GM21723 (cell line): ENCODE data around the gene PSME3IP1.
"Not testable (repeated sequence)": the region's sequence is repeated elsewhere in the genome, so short reads cannot be mapped to it uniquely, and the experiment has no call there.

Source experiments
- ATAC-seq: cut with Tn5 transposase; IDR thresholded peaks from one replicate; pipeline ENCODE4 v1.9.1; 2021; ENCODE audit warnings: mild to moderate bottlenecking, moderate library complexity; ENCODE audit not compliant: unreplicated experiment

The PSME3IP1 gene

DNA sequence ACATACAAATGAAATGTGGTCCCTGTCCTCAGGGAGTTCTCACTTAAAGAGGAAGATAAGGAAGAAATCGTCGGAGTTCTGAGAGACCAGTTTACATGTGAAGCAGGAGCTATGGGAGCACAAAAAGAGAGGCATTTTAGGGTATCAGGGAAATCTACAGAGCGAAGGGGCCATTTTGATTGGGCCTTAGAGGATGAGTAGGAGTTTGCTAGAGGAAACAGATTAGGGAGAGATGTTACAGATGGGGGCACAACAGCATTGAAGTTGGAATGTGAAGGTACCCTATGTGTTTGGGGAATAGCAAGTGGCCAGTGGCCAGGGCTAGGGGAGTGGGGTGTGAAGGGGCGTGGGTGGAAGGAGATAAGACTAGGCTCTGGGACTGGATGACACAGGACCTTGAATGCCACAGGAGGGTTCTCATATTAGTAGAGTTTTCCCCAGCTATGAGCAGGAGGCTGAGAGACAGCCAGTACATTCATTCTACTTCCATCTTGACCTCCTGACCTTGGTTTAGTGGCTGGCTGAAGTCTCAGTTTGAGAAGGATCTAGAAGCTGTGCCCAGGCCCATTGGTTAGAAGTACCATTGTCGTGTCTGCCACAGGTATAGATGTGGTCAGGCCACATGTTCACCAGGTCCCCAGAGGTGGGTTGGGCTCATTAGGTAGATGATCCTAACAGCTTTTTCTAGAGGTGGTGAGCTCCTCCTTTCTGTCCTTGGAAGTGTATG, 58.6 kb downstream of the PSME3IP1 start:
- ATAC-seq = no peak

DNA sequence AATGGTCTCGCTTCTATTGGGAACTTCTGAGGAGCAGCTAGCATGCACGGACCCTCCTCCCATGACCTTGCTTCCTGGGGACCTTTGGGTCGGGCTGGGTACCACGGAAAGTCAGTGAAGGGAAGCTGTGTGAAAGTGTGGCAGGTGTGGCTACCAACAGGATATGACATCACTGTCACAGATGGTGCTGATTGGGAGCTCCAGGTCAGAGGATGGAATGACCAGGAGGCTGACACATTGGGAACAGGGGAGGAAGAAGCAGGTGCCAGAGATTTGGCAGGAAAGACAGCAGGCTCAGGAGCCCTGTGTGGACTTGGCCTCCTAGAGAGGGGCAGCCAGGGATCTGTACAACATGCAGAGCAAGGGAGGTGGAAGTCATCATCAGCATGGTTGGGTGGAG, 59.4 kb downstream of the PSME3IP1 start:
- ATAC-seq = no peak

DNA sequence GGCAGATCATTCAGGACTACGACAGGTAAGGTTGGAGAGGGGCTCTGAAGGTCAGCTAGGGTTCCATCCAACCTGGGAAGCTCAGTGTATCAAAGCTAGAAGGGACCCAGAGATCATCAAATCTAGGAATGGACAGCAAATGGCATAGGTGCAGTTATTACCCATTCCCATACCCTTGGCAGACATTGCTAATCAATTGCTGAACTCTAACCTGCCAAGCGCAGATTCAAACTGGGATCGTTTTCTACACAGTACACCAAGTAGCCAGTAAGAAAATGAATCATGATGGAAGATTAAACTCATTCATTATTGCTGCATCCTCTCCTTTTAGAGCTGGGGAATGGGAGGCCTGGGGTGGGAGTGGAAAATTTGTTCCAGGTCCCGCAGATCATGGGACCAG, 59.9 kb downstream of the PSME3IP1 start:
- no peak for ATAC-seq

DNA sequence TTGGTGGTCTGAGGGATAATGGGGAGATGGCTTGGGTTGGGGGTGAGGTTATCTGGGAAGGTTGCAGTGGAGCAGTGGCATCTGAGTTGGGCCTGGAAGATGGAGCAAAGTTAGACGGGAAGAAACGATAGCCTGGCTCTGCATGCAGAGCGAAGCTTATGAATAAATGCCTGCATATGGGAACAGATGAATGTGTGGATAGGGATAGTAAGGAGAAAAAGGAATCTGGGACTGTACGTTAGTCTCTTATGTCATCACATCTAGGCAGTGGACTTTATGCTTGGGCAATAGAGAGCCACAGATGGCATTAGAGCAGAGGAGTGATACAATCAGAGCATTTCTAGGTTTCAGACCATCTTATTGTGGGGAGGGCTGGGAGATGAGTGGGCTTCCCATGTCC, 60.5 kb downstream of the PSME3IP1 start:
- no peak for ATAC-seq

DNA sequence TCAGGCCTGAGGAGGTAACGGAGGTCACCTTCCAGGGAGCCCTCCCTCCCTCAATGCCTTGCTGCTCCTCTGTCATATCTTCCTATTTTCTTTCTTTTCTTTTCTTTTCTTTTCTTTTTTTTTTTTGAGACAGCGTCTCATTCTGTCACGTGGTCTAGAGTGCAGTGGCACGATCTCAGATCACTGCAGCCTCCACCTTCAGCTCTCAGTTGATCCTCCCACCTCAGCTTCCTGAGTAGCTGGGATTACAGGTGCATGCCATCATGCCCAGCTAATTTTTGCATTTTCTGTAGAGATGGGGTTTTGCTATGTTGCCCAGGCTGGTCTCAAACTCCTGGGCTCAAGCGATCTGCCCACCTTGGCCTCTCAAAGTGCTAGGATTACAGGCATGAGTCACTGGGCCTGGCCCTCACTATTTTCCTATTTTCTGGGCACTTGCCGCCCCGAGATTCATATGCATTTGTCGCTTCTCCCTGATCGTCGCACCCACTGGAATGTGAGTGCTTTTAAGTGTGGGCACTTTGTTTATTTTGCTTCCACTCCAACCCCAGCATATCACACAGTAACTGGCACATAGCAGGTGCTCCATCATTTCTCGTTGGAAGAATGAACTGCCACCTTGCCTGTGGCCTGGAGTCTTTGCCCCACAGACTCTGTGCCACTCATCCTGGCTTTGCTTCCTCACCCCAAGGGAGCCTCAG, 61.7 kb downstream of the PSME3IP1 start:
- no peak for ATAC-seq

DNA sequence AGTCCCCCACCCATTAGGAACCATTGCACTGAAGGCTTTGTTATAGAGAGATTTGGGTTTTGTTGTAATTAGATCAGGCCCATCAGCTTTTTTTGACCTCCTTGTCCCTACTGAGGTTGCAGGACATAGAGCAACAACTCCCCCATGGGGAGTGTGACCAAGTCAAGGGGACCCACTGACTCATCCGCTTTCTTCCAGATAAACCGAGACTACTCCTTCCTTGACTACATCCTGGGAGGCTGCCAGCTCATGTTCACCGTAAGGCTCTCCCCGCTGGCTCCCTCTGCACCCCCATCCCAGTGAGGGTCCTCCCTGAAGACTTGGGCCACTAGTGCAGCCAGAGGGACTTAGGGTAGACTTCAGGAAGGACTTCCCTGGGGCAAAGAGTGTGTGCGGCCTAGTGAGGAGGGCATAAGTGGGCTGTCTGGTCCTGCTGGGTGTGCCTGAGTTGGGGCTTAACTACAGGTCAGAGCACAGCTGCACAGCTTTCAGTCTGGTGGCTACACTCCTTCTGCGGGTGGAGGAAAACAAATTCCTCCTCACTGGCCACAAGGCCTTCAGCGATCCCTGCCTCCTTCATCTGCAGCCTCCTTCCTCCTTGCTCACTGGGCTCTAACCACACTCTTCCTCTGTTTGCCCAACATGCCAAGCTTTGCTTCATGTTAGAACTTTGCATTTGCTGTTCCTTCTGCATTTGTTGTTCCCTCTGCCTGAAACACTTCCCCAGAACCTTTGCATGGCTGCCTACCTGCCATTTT, 62.4 kb downstream of the PSME3IP1 start:
- no peak for ATAC-seq

DNA sequence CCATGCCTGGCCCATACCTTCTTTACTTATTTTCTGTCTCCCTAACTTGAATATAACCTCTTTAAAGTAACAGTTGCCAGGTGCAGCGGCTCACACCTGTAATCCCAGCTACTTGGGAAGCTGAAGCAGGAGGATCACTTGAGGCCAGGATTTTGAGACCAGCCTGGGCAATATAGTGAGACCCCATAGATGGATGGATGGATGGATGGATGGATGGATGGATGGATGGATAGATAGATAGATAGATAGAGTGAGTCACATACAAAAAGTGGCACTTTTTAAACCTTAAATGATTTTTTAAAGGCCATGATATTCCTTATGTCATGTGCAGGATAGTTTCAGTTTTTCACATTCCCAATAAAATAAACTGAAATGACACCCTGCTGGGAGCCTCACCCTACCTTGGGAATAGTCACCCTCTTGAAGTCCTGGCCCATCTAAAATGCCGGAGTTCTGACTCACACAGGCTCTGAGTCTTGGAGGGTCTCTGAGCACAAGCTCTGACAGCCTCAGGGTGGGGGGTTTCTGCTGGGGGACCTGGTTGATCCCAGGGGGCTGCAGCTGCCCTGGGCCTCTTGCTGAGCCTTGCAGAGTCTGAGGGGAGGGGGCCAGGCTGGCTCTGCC, 67.3 kb downstream of the PSME3IP1 start:
- no peak for ATAC-seq

DNA sequence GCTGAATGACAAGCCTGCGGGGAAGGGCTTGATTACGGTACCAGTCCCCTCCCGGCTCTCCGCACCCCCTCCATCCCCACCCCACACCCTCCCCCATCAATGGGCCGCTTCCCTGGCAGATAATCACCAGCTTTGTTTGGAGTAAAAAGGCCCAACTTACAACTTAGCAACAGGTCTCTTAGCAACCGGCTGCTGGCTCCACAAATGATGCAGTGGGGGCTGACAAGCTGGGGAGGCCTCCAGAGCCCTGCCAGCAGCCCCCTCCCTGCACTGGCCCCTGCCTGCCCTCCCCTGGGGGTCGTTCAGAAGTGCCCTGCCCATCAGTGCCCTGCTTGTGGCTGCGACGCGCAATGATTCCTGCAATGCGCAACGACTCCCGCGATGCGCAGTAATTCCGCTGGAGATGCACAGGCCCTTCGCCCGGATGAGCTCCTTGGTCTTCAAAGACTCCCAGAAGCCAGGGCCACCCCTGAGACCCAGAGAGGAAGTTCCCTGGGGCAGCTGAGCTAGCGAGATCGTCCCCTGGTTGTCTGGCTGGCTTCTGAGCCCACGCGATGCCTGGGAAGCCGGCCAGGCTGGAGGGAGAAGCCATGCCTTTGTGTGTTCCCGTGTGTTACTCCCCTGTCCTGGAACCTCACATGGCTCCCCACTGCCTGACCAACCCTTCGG, 70.2 kb downstream of the PSME3IP1 start:
- ATAC-seq = no peak

DNA sequence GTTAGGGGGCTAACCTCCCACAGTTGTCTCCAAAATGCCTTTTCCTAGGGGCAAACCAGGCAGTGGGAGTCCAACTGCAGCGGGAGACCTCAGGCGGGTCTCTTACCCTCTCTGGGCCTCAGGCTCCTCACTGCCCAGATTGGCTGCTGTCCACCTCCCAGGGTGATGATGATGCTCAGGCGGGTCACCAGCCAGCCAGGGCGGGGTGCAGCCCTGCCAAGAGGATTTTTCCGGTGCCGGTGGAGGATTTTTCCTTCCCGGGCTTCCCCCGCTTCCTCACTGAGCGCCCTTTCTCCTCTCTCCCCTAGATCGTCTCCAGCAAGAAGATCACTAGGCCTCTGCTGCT, 70.7 kb downstream of the PSME3IP1 start:
- ATAC-seq = no peak

DNA sequence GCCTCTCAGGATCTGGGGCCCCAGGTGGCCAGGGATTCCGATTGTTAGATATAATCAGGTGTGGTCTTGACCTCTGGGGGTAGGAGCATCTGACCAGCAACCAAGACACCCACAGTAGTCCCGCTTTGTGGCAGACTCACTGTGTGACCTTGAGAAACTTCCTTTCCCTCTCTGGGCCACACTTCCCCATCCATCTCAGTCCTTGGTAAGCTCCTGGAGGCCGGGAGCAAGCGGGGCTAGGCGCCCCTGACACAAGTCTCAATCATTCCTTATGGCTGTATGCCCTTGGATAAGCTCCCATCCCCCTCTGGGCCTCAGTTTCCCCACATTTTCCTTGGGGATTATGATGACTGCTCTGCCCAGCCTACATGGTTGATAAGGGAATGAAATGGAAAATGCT, 72.2 kb downstream of the PSME3IP1 start:
- no peak for ATAC-seq

DNA sequence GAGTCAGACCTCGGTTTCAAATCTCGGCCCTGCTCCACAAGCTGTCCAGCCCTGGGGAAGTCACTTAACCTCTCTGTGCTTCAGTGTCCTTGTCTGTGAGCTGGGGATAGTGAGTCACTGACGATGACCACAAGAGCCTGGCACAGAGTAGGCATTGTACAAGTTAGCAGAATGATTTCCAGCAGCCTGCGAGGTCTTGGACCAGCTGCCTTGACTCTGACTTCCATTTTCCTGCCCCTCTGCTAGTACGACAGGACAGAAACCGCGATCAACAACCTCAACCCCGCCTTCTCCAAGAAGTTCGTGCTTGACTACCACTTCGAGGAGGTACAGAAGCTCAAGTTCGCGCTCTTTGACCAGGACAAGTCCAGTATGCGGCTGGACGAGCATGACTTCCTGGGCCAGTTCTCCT, 72.8 kb downstream of the PSME3IP1 start:
- no peak for ATAC-seq

DNA sequence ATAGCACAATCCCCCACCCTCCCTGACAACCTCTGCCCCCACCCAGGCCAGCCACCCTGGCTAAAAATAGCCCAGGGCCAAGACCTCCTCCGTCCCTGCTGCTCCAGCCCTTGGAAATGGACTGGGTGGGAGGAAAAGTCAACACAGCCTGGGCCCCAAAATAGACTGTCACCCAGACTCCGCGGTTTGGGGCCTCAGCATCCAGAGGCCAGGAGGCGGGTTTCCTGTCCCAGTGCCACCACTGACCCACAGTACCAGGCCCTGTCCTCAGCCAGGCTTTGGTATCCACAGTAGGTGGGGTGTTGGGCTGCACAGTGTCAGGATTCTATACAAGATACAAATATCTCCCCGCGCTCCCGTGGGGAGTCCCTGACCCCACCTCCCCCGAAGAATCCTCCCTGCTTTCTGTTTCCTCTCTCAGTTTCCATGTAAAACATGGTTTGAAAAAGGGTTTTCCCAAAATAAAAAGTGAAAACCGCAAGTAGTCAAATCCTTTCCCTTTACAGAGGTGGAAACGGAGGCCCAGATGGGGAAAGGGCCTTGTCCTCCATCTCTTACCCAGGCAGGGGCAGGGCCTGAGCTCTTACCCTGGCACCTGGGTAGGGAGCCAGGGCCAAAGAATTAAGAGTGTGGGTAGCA, 73.3 kb downstream of the PSME3IP1 start:
- ATAC-seq = no peak

DNA sequence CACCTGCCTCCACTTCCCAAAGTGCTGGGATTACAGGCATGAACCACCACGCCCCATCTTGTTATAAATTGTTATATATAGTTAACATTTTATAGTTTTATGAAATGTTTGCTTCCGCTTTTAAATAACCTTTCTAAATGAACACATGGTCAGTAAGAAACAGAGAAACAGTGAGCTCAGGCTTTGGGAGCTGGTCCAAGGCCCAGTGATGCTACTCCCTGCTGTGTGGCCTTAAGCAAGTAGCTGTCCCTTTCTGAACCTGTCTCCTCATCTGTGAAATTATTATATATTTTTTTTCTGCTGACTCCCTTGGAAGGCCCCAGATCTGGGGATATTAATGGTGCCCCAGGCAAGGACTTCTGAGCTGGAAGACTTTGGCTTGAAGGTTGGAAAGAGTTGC, 74.4 kb downstream of the PSME3IP1 start:
- ATAC-seq = no peak

DNA sequence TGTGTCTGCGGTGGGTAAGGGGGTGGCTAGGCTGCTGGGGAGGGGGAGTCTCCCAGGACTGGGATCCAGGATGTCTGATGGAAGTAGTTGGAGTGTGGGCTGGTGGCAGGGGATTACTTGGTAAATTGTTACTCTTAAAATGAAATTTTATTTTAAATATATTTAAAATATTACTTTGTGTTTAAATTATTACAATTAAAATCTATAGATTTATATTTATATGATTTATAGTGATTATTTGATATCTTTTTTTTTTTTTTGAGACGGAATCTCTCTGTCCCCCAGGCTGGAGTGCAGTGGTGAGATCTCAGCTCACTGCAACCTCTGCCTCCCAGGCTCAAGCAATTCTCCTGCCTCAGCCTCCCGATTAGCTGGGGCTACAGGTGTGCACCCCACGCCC, 74.9 kb downstream of the PSME3IP1 start:
- ATAC-seq = no peak

DNA sequence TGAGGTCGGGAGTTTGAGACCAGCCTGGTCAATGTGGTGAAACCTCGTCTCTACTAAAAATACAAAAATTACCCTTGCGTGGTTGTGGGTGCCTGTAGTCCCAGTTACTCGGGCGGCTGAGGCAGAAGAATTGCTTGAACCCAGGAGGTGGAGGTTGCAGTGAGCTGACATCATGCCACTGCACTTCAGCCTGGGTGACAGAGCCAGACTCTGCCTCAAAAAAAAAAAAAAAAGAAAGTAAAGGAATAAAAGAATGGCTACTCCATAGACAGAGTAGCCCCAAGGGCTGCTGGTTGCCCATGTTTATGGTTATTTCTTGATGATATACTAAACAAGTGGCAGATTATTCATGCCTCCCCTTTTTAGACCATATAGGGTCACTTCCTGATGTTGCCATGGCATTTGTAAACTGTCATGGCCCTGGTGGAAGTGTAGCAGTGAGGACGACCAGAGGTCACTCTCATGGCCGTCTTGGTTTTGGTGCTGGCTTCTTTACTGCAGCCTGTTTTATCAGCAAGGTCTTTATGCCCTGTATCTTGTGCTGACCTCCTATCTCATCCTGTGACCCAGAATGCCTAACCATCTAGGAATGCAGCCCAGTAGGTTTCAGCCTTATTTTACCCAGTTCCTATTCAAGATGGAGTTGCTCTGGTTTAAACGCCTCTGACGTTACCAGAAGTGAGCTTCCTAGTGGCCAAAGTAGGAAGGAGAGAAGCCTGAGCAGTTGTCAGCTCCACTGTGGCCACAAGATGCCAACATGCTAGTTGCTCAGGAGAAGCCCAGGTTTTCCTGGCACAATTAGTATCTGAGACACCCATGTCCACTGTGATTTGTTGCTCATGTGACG, 76.4 kb downstream of the PSME3IP1 start:
- ATAC-seq = not testable (repeated sequence)

DNA sequence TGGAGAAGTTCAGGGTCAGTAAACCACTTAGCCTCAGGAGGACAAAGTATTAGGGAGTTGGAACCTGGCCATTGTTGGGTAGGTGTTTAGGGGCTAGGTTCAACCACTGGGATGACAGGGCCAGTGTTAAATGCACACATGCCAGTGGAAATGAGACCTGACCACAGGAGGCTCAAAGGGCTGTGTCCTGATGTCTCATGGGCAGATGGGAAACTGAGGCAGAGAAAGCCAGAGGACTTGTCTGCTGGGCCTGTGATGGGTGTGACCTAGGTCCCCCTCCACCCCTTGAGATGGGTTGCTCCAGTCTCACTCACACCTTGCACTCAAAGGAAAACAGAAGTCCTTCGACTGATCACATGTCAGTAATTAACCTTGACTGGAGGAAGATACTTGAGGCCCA, 77.4 kb downstream of the PSME3IP1 start:
- ATAC-seq = no peak

DNA sequence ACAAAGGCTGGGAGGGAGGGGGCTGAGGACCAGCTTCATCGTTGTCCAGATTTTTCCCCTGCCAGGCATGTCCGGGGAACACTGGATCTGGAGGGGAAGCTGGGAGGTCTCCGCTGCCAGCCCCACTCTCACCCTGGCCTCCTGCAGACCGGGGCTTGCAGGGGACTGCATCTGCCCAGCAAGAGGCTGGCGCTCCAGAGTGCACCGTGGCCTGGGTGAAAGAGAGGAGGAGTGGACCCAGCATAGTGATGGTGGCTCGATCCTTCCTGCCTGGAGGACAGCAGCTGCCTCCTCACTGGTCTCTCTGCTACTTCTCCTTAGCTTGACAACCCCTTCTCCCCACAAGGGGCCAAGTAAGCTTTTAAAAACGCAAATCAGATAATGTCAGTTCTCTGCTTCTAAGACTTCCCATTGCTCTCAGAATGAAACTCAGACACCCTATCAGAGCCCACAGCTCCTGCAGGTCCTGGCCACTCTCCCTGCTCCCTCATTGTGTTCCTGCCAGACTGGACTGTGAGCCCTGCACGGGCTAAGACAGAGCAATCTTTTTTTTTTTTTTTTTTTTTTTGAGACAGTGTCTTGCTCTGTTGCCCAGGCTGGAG, 78.4 kb downstream of the PSME3IP1 start:
- ATAC-seq = no peak

DNA sequence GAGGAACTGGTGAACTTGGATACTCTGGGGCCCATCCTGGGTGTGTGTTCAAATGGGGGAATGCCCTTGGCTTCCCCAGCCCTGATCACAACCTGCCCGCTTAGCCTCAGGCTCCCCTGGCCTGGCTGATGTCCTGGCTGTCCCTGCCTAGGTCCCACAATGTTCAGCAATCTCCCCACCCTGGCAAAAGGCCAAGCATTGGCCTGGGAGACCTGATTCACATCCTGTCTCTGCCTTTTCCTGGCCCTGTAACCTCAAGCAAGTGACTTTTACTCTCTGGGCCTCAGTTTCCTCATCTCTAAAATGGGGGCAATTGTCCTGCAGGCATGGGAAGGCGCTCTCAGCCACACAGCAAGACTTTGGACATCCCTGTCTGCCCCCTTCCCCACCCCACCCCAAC, 79.1 kb downstream of the PSME3IP1 start:
- ATAC-seq = no peak

DNA sequence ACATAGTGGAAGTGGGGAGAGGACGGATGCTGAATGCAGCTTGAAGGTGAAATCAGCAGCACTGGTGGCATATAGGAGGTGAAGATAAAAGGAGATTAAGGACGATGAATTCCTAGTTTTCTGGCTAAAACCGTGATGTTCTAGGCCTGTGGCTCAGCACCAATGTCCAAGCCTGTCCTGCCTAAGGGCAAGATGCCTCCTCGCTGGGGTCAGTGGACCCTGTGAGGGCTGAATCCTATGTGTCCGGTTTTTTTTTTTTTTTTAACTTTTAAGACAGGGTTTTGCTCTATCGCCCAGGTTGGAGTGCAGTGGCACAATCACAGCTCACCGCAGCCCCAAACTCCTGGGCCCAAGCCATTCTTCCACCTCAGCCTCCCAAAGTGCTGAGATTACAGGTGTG, 80.7 kb downstream of the PSME3IP1 start:
- ATAC-seq = no peak
